ENCODE data around the gene PLXNA3. TPM values are rescaled to one million over a fixed set of nuclear protein-coding genes. Genes with fewer than 3 reads are reported as not detected.

PLXNA3 gene
- total RNA-seq, 1 experiment from 2014 or later, result 36.3 TPM

GRCh38 chrX:154436983-154437752, 20.9 kb upstream of the PLXNA3 start, which contains the start of gene GDI1:
TSS of gene GDI1 (plus strand) at chrX:154437154. CDS start at chrX:154437255, 101 bp downstream.
- peaks cover 68 to 87% of the 10 kb centered on the region in 2 experiments for H3K9me3 Mint-ChIP-seq
- H3K27ac Mint-ChIP-seq, result peak within 1 kb of the TSS in 2 of 3 experiments; percentile 53 to 77; a peak in 4 of 7 replicates
- Histone ChIP-seq H3K27me3 (ENCODE audit: insufficient read depth, low read length) (no peaks in the 10 kb centered on the region), H2BK12ac (ENCODE audit: insufficient read length, low read depth, low read length) (no peak within 1 kb of the TSS), H3K27ac (ENCODE audit: insufficient read length, low read depth, low read length) (no peak within 1 kb of the TSS), H2BK20ac (ENCODE audit: low read depth, low read length, poor library complexity, severe bottlenecking) (no peak within 1 kb of the TSS), H3K4me1 (ENCODE audit: insufficient read depth, low read length) (no peaks in the 10 kb centered on the region), H3T11ph (ENCODE audit: low read length) (no peak within 1 kb of the TSS), H2BK5ac (ENCODE audit: insufficient read length, low read length) (no peak within 1 kb of the TSS), H3K79me2 (ENCODE audit: insufficient read depth, low read length) (peaks cover 2% of the 10 kb centered on the region; the same call in 1 of the 2 replicates), H4K20me1 (ENCODE audit: control insufficient read depth, insufficient read depth, insufficient read length) (no peaks in the 10 kb centered on the region), H2BK15ac (ENCODE audit: low read depth, low read length) (no peak within 1 kb of the TSS), H3K4me2 (ENCODE audit: insufficient read depth, insufficient read length, low read length) (peak within 1 kb of the TSS; percentile 41), H3K18ac (ENCODE audit: insufficient read length, low read depth, low read length) (no peak within 1 kb of the TSS), H4K91ac (ENCODE audit: insufficient read length, low read depth, low read length) (no peak within 1 kb of the TSS), H3K79me1 (ENCODE audit: insufficient read depth, low read depth, low read length, poor library complexity, severe bottlenecking) (no peaks in the 10 kb centered on the region), H2AK5ac (ENCODE audit: insufficient read length, low read length) (no peak within 1 kb of the TSS), H4K5ac (ENCODE audit: insufficient read length, low read depth, low read length) (no peak within 1 kb of the TSS), H2BK120ac (ENCODE audit: low read depth, low read length, poor library complexity, severe bottlenecking) (no peak within 1 kb of the TSS), H3K4ac (ENCODE audit: low read depth, low read length) (no peak within 1 kb of the TSS), H2AFZ (ENCODE audit: low read length) (no peak within 1 kb of the TSS), H3K23ac (ENCODE audit: insufficient read length, low read depth, low read length) (no peak within 1 kb of the TSS), H3K14ac (ENCODE audit: insufficient read depth, low read length) (peak within 1 kb of the TSS; percentile 70; the same call in 1 of the 2 replicates), H4K8ac (replicated peaks; ENCODE audit: insufficient read length, low read depth, low read length) (no peak within 1 kb of the TSS), H3K56ac (ENCODE audit: insufficient read length, low read depth, low read length) (no peak within 1 kb of the TSS), H3K9me3 (ENCODE audit: control insufficient read depth, low read depth, low read length) (peaks cover 37% of the 10 kb centered on the region), H3K9ac (ENCODE audit: extremely low read depth, insufficient read length, low read length) (peak within 1 kb of the TSS; percentile 4), H3K23me2 (ENCODE audit: insufficient read length, low read depth, low read length, poor library complexity, severe bottlenecking) (peaks cover 7% of the 10 kb centered on the region)
- no CpG with 5 or more reads among the region's 93 CpGs for WGBS (ENCODE audit: extremely low coverage, insufficient read length, low lambda C conversion rate)
- peaks cover 8 to 10% of the 10 kb centered on the region in 2 experiments for H3K4me1 Mint-ChIP-seq
- no peaks in the 10 kb centered on the region for H3K27me3 Mint-ChIP-seq (ENCODE audit: low read depth)
- H3K36me3 Mint-ChIP-seq (ENCODE audit: insufficient read depth in 1 of 3, low read depth in 3 of 3), result peaks cover 25 to 68% (median 64%) of the 10 kb centered on the region in 3 experiments
- H3K4me3 Mint-ChIP-seq, result peak within 1 kb of the TSS; percentile 82 to 90
- DNase-seq, result no peak
- no peak for TF ChIP-seq CTCF (conservative IDR thresholded peaks at IDR 0.05)
